GM12878 (cell line): ENCODE data around the gene PEX26.

Experiments used
- SMC3 ChIP-seq: IDR thresholded peaks from 2 replicates; pipeline ENCODE4 v1.6.1; 2011; ENCODE audit warnings: low read length, improper control_type of control experiment, borderline replicate concordance
- TAF1 ChIP-seq: IDR thresholded peaks from 2 replicates; pipeline ENCODE4 v1.6.1; 2011; ENCODE audit warnings: mild to moderate bottlenecking, low read depth, low read length, borderline replicate concordance
- TF ChIP-seq, protein P1 (sequence below), 3 experiments: IDR thresholded peaks in 2 of 3; conservative IDR thresholded peaks in 1 of 3; 2 replicates each; pipeline ENCODE4 v1.5.1; 2011; ENCODE audit warnings: low read depth in 3 of 3, low read length in 3 of 3, mild to moderate bottlenecking in 3 of 3, control low read depth in 2 of 3, moderate library complexity in 2 of 3, inconsistent platforms in 1 of 3, mixed read lengths in 1 of 3; ENCODE audit not compliant: control insufficient read depth in 2 of 3, insufficient read depth in 1 of 3; ENCODE audit errors: extremely low read depth in 1 of 3

DNA sequence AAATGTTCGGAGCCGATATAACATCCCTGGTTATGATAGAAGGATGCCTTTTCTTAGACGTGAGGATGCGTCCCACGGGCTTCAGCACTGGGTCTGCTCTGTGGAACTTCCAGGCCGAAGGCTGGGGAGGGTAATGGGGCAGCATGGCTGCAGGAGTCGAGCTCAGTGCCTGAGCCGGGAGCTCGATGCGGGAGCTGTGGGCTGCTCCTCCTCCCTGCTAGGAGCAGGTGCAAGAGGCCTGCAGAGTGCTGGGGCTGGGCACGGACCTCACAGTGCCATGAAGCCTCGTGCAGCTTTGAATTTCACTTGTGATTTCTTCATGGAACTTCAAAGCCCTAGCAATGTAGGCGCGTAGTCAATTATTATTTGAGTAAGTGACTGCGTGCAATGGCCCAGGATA lies 38.8 kb downstream of the PEX26 start:
- TF ChIP-seq, protein P1, sequence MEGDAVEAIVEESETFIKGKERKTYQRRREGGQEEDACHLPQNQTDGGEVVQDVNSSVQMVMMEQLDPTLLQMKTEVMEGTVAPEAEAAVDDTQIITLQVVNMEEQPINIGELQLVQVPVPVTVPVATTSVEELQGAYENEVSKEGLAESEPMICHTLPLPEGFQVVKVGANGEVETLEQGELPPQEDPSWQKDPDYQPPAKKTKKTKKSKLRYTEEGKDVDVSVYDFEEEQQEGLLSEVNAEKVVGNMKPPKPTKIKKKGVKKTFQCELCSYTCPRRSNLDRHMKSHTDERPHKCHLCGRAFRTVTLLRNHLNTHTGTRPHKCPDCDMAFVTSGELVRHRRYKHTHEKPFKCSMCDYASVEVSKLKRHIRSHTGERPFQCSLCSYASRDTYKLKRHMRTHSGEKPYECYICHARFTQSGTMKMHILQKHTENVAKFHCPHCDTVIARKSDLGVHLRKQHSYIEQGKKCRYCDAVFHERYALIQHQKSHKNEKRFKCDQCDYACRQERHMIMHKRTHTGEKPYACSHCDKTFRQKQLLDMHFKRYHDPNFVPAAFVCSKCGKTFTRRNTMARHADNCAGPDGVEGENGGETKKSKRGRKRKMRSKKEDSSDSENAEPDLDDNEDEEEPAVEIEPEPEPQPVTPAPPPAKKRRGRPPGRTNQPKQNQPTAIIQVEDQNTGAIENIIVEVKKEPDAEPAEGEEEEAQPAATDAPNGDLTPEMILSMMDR (IDR thresholded peaks at IDR 0.05 in 2 of 3, conservative IDR thresholded peaks at IDR 0.05 in 1 of 3; ENCODE audit: control insufficient read depth in 2 of 3, extremely low read depth in 1 of 3, insufficient read depth in 1 of 3, low read depth in 3 of 3, low read length in 3 of 3), result no peak
- TF ChIP-seq TAF1, result no peak
- TF ChIP-seq SMC3, result no peak
